Measurements from ENCODE around the gene CDHR2. TPM values are rescaled to one million over a fixed set of nuclear protein-coding genes. Genes with fewer than 3 reads are reported as not detected.

The CDHR2 gene
- total RNA-seq, 1 donor from 2014 or later = 0.40 TPM

- Mint-ChIP-seq H3K4me1 (ENCODE audit: low read depth) (peaks cover 48% of the 10 kb centered on the region), H3K9me3 (ENCODE audit: low read depth) (no peaks in the 10 kb centered on the region), H3K27me3 (ENCODE audit: low read depth) (no peaks in the 10 kb centered on the region), H3K27ac (ENCODE audit: unreplicated experiment) (peak overlapping the region; percentile 85), H3K4me3 (ENCODE audit: unreplicated experiment) (peak overlapping the region; percentile 91), H3K36me3 (ENCODE audit: low read depth) (peaks cover 2% of the 10 kb centered on the region)
- TF ChIP-seq CTCF (IDR thresholded peaks at IDR 0.05) = no peak
- no peak for DNase-seq (ENCODE audit: low spot score)
These were observed 13.4 kb upstream of the CDHR2 start for GRCh38 chr5:176535664-176536131.

GRCh38 chr5:176536132-176536901 lies 12.8 kb upstream of the CDHR2 start:
- peak; percentile 90 for DNase-seq (ENCODE audit: low spot score)
- Mint-ChIP-seq H3K4me1 (ENCODE audit: low read depth) (peaks cover 54% of the 10 kb centered on the region), H3K4me3 (ENCODE audit: unreplicated experiment) (peak overlapping the region; percentile 91), H3K27me3 (ENCODE audit: low read depth) (no peaks in the 10 kb centered on the region), H3K27ac (ENCODE audit: unreplicated experiment) (peak overlapping the region; percentile 85), H3K36me3 (ENCODE audit: low read depth) (no peaks in the 10 kb centered on the region), H3K9me3 (ENCODE audit: low read depth) (no peaks in the 10 kb centered on the region)
- TF ChIP-seq CTCF (IDR thresholded peaks at IDR 0.05) = no peak

- H3K4me1 Mint-ChIP-seq (ENCODE audit: low read depth) = peaks cover 61% of the 10 kb centered on the region
- no peak for TF ChIP-seq CTCF (IDR thresholded peaks at IDR 0.05)
- no peaks in the 10 kb centered on the region for H3K27me3 Mint-ChIP-seq (ENCODE audit: low read depth)
- no peaks in the 10 kb centered on the region for H3K9me3 Mint-ChIP-seq (ENCODE audit: low read depth)
- DNase-seq (ENCODE audit: low spot score) = peak; percentile 99
- no peaks in the 10 kb centered on the region for H3K36me3 Mint-ChIP-seq (ENCODE audit: low read depth)
- H3K4me3 Mint-ChIP-seq (ENCODE audit: unreplicated experiment) = peak within 1 kb of the TSS; percentile 91
- peak within 1 kb of the TSS; percentile 99 for H3K27ac Mint-ChIP-seq (ENCODE audit: unreplicated experiment)
These were observed 12.1 kb upstream of the CDHR2 start, which contains the start of gene RNF44 for GRCh38 chr5:176536902-176537553. TSS of gene RNF44 (minus strand) at chr5:176537402. CDS start at chr5:176532472, 4,930 bp downstream.

- peaks cover 67% of the 10 kb centered on the region for H3K4me1 Mint-ChIP-seq (ENCODE audit: low read depth)
- H3K27me3 Mint-ChIP-seq (ENCODE audit: low read depth) = no peaks in the 10 kb centered on the region
- H3K27ac Mint-ChIP-seq (ENCODE audit: unreplicated experiment) = peak overlapping the region; percentile 99
- TF ChIP-seq CTCF (IDR thresholded peaks at IDR 0.05) = no peak
- peak; percentile 99 for DNase-seq (ENCODE audit: low spot score)
- no peaks in the 10 kb centered on the region for H3K9me3 Mint-ChIP-seq (ENCODE audit: low read depth)
- H3K36me3 Mint-ChIP-seq (ENCODE audit: low read depth) = no peaks in the 10 kb centered on the region
- peak overlapping the region; percentile 91 for H3K4me3 Mint-ChIP-seq (ENCODE audit: unreplicated experiment)
These were observed 11.4 kb upstream of the CDHR2 start for GRCh38 chr5:176537554-176538229.

Data from chondrocyte (in vitro differentiated cells).